HL-60 (cell line): ENCODE data around the gene PRR7.

Source experiments
- DNase-seq, 2 experiments: peaks; one replicate each; pipeline ENCODE4 v3.0.0-alpha.2; 2010 to 2020; ENCODE audit warnings: low read depth in 1 of 2, low spot score in 1 of 2
- H3K27ac ChIP-seq: fragments of 250-450 bp; sonication (Bioruptor Pico); replicated peaks from 2 replicates; pipeline ENCODE4 v1.5.1; 2020; ENCODE audit warnings: mild to moderate bottlenecking, moderate library complexity
- H3K27me3 ChIP-seq: fragments of 250-450 bp; sonication (Bioruptor Pico); 2 replicates; pipeline ENCODE4 v1.5.1; 2021; ENCODE audit warnings: mild to moderate bottlenecking, moderate library complexity; ENCODE audit not compliant: insufficient read depth, poor library complexity, severe bottlenecking
- H3K4me3 ChIP-seq: replicated peaks from 2 replicates; pipeline ENCODE4 v1.5.1; 2011; ENCODE audit warnings: mild to moderate bottlenecking, control low read depth, low read length; ENCODE audit not compliant: insufficient read depth
- CTCF ChIP-seq: IDR thresholded peaks from one replicate; pipeline ENCODE4 v1.5.1; 2011; ENCODE audit warnings: low read length, control low read depth, inconsistent platforms; ENCODE audit not compliant: insufficient read depth
- GABPA ChIP-seq: IDR thresholded peaks from 2 replicates; pipeline ENCODE4 v1.6.1; 2012; ENCODE audit warnings: low read depth
- POLR2AphosphoS5 ChIP-seq: IDR thresholded peaks from 2 replicates; pipeline ENCODE4 v1.6.1; 2012; ENCODE audit warnings: low read depth
- SPI1 ChIP-seq: IDR thresholded peaks from 2 replicates; pipeline ENCODE4 v1.6.1; 2012; ENCODE audit warnings: low read depth, mild to moderate bottlenecking, borderline replicate concordance
- TF ChIP-seq, protein P1 (sequence below): IDR thresholded peaks from 2 replicates; pipeline ENCODE4 v1.6.1; 2012; ENCODE audit warnings: low read depth; ENCODE audit not compliant: insufficient replicate concordance

PRR7 gene

DNA sequence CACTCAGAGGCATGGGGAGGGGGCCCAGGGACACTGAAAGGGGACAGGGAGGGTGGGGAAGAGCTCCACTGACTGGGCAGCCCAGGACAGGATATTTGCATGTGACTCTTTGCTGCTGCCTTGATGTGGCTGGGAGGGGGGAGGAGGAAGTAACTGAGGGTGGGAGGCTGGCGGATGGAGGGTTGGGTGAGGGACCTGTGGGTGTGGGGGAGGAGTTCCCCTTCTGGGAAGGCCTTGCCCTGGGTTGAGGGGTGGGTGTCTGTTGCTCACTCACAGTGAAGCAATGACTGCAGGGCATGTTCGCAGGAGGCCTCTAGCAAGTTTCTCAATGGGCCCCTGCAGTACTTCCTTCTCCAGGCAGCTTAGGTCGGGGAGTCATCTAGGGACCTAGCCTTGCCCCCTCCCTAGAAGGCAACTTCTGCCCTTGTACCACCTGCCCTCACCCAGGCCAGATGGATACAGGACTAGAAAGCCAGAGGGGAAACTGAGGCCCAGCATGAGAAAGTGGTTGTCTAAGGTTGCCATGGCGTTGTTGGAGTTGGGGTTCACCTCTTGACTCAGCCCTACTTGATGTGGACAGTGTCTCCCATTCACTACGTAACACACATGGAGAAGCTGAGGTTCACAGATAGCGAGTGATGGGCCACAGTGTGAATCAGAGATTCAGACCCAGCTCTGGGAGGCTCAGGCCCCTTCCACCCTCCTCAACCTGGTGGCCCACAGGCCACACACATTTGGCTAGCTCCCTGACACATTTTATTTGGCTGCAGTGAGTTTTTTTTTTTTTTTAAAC lies 17.2 kb upstream of the PRR7 start:
- TF ChIP-seq SPI1 (peak; percentile 76; the same call in 1 of the 2 replicates), GABPA (peak; percentile 22; the same call in 1 of the 2 replicates), POLR2AphosphoS5 (peak; percentile 88), CTCF (no peak)
- TF ChIP-seq, protein P1, sequence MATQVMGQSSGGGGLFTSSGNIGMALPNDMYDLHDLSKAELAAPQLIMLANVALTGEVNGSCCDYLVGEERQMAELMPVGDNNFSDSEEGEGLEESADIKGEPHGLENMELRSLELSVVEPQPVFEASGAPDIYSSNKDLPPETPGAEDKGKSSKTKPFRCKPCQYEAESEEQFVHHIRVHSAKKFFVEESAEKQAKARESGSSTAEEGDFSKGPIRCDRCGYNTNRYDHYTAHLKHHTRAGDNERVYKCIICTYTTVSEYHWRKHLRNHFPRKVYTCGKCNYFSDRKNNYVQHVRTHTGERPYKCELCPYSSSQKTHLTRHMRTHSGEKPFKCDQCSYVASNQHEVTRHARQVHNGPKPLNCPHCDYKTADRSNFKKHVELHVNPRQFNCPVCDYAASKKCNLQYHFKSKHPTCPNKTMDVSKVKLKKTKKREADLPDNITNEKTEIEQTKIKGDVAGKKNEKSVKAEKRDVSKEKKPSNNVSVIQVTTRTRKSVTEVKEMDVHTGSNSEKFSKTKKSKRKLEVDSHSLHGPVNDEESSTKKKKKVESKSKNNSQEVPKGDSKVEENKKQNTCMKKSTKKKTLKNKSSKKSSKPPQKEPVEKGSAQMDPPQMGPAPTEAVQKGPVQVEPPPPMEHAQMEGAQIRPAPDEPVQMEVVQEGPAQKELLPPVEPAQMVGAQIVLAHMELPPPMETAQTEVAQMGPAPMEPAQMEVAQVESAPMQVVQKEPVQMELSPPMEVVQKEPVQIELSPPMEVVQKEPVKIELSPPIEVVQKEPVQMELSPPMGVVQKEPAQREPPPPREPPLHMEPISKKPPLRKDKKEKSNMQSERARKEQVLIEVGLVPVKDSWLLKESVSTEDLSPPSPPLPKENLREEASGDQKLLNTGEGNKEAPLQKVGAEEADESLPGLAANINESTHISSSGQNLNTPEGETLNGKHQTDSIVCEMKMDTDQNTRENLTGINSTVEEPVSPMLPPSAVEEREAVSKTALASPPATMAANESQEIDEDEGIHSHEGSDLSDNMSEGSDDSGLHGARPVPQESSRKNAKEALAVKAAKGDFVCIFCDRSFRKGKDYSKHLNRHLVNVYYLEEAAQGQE: no peak
- peak overlapping the region; percentile 67 for H3K4me3 ChIP-seq
- peak overlapping the region; percentile 98 for H3K27ac ChIP-seq
- H3K27me3 ChIP-seq: no peaks in the 10 kb centered on the region
- DNase-seq: peak; percentile 98 to 100

- H3K4me3 ChIP-seq: peak overlapping the region; percentile 27
- H3K27me3 ChIP-seq: no peaks in the 10 kb centered on the region
- H3K27ac ChIP-seq: peak overlapping the region; percentile 98
- peak in 1 of 2 experiments; percentile 54 for DNase-seq
- TF ChIP-seq, protein P1: no peak
- TF ChIP-seq POLR2AphosphoS5: 0 out of 2 replicates have a peak, but pooled peaks have one; percentile 11
These were observed 16.3 kb upstream of the PRR7 start for GRCh38 chr5:177430140-177430951.

- TF ChIP-seq GABPA (no peak), CTCF (no peak), SPI1 (no peak), POLR2AphosphoS5 (no peak)
- TF ChIP-seq, protein P1: no peak
- no peak for DNase-seq
- no peak overlapping the region for H3K4me3 ChIP-seq
- H3K27me3 ChIP-seq: no peaks in the 10 kb centered on the region
- H3K27ac ChIP-seq: peak overlapping the region; percentile 98
These were observed 15.7 kb upstream of the PRR7 start for GRCh38 chr5:177430972-177431316.
